NCI-H510A (cell line): ENCODE data around the gene HGFAC.

Experiments
- DNase-seq: peaks from one replicate; lab custom pipeline; 2025; lab: John Stamatoyannopoulos, UW

Gene HGFAC

DNA sequence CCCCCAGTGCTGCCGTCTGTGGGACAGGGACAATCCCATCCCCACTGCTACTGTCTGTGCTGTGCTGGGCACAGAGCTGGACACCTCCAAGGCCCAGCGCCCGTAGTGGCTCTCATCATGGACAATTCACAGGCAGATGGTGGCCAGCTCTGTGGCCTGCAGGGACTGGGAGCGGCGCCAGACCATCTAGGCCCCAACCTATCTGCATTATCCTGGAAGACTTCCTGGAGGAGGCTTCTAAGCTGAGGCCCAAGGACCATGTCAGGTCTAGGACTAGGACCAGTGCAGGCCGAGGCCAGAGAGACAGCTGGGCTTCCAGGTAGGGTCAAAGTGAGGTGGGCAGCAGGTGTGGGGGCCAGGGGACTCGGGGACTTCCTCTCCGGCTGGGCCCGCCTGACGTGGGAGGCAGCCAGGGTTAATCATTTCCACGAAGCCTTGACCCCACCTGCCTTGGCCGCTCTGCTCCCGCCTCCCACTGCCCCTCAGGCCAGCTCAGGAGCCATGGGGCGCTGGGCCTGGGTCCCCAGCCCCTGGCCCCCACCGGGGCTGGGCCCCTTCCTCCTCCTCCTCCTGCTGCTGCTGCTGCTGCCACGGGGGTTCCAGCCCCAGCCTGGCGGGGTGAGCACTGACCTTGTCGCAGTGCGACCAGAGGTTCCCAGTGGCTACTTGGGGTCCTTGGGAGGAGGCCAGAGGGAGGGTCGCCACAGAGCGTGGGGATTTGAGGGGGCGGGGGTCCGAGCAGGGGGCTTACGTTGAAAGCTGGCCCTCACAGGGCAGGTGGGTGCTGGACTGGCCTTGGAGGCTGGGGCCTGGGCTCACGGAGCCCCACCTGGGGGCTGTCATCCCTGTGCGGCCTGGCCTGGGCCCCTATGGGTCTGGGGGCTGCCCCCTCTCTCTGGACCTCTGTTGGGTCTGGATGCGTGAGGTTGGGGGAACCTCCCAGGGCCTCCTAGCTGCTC, at the start of gene HGFAC:
Gene HGFAC, plus strand, starts transcription at position 468 of the 959 bp plus-strand sequence. Its CDS starts 34 bp downstream, at position 502.
- no peak for DNase-seq

DNA sequence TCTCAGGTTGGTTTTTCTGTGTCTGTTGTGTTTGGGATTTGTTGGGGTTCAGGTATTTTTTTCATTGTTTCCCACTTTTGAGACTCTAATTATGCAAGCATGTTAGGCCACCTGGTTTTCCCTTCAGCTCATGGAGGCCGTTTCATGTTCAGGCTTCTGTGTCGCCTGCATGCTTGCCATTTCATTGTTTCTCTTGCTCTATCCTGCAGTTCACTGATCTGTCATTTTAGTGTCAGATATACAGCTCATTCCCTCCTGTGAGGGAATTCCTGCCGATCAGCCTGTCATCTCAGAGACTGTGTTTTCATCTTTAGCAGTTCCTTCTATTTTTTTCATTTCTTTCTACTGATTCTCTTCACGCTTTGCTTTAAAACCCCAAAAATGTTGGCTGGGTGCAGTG, 49.4 kb upstream of the HGFAC start:
- no peak for DNase-seq

DNA sequence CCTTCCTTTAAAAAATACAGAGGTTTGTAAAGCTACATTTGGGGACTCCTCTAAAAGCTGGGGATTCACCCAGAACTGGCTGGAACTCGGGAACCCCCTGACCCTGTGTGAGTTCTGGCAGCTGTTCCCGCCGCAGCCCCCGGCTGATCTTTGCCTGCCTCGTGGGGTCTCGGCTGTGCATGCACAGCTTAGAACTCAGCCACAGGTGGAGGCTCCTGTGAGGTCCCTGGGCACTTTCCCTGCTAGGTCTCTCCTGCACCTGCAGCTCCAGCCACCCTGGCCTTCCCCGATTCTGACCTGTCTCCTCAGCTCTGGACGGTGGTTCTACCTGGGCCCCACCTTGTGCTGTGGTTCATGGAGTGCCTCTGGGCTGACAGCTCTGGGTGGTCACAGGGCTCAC, 48.6 kb upstream of the HGFAC start:
- no peak for DNase-seq

DNA sequence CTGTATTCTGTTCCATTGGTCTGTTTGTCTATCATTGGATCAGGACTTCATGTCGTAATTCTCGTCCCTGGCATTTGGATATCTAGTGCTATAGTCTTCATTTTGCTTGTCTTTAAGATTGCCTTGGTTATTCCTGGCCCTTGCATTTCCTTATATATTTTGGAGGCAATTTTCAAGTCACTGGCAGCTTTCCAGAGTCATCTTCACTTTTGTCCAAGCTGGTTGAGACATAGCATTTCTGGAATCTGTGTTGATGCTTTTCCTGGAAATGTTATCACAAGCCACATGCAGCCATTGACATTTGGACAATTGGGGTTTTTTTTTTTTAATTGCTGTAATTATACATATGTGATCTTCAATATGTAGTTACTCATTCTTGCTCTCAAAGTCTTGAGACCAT, 45.2 kb upstream of the HGFAC start:
- no peak for DNase-seq

DNA sequence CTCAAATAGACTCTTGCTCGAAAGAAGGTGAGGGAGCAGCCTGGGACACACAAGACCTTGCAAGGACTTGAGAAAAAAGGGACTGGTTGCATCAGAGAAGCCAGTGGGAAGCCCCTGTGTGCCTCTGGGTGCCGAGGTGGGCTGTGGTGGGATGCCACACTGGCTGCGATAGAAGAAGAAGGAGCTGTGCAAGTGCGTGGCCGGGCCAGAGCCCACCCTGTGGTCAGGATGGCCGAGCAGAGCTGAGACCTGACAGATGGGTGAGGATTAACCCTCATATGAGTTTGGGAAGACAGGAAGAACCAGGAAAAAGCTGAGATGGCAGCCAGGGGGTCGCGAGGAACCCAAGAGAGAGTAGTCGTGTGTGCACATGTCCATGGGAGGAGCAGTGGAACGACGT, 44.6 kb upstream of the HGFAC start:
- no peak for DNase-seq

DNA sequence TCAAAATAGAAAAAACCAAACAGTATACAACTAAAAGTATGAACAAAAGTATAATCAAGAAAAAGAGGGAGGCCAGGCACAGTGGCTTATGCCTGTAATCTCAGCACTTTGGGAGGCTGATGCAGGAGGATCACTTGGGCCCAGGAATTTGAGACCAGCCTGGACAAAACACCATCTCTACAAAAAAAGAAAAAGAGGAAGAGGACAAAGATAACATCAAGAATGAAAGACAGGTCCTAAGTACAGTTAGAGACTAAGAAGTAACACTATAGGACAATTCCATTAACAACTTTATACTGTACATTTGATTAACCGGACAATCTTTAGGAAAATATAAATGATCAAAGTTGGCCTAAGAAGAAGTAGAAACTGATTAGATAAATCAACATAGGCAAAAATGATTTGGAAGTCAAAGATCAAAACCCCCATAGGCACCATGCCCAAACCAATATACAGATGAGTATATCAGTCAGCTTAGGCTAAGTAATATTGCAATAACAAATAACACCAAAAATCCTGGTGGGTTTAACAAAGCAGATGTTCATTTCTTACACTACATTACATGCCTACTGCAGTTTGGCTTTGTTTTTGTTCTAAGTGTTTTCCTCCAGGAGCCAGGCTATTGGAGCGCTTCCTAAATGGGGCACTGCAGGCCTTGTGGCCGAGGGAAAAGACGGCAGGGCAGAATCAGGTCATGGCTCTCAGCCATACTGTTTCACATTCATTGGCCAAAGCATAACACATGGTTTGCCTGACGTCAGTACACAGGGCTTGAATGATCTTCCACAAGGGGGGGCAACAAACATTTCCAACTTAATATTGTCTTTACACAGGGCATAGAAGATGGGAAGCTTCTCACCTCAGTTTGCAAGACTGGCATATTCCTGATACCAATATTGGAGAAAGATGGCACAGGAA, 42.2 kb upstream of the HGFAC start:
- DNase-seq: no peak

DNA sequence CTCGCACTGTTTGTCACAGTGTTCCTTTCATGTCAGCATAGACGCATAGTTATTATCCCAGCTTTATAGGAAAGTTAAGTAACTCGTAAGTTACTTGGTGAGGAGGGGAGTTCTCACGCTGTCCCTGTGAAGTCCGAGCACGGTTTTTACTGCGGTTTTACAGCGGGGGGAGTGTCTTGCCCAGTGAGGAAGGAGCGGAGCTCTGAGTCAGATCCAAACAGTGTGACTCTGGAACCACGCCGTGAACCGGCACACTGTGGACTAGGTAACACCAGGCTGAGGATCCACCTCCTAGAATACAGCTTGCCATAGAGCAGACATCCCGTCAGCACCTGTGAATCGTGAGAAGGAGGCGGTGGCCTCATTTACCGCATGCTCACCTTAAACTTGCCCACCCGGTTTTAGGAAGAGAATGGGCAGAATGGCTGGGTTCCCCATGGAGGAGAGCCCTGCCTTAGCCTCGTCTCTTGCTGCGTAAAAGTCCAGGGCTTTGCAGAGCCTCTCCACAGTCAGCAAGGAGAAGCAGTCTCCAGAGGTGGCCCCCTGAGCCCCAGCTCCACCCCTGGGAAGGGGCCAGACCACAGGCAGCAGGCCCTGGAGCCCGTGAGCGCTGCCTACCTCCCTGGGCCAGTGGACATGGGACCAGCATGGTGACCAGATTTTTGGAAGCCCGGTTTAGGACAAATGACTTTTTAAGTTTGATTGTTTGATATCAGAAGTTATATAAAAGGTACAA, 40.2 kb upstream of the HGFAC start:
- DNase-seq: no peak

DNA sequence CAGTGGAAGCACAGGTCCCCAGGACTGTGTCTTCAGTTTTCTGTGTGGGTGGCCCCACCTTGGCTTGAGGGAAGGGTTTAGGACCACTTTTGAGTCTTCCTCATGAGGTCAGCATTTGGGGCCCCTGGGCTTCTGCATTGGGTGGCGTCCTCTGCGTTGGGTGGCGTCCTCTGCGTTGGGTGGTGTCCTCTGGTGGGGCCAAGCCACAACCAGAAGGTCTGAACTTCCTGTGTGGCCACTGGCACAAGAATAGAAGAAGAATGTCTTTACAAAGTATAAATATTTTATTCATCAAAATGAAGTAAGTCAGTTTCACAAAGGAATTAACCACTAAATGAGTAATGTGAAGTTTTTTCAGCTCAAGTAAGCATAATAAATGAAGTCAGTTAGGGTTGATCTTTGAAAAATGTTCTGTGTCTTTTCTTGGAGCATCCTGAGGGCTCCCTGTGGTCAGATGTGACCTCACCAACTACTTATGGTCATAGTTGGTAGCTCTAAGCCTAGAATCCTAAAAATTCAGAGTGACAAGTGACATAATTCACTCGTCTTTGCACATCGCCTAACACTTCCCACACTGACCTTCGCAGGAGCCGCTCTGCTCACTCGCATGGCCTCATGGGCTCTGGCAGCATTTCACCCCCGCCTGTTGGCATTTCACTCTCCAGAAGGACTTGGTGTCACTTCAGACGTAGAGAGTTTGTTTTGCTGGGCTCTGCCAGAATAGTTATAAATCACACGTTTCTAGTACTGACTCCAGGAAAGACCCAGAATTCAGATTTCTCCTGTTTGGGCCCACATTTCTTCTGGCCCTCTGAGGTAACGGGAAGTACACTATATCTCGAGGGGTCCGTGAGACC, 39.0 kb upstream of the HGFAC start:
- no peak for DNase-seq

DNA sequence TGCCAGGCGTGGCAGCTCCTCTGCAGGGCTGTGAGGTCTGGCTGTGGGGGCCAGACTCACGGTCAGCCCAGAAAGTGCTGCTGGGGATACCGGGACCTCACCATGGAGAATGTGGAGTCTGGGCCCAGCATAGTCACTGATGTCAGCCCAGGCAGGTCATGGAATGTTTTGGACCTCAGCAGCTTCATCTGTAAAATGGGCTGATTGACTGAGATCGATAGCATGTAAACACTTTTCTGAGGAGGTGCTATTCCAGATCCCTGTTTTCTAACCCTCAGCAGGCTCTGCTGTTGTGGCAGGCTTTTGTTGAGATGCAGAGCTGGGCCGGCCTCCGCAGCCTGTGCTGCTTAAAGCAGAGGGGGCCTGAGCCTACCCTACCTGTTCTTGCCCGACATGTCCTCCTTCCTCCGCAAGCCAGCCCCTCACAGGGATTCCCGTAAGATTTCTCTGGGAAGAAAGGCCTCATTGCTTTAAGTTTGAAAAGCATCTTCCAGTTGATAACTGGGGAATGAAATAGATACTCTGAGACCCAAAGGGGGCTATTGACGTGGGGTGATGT, 38.3 kb upstream of the HGFAC start:
- DNase-seq: no peak

DNA sequence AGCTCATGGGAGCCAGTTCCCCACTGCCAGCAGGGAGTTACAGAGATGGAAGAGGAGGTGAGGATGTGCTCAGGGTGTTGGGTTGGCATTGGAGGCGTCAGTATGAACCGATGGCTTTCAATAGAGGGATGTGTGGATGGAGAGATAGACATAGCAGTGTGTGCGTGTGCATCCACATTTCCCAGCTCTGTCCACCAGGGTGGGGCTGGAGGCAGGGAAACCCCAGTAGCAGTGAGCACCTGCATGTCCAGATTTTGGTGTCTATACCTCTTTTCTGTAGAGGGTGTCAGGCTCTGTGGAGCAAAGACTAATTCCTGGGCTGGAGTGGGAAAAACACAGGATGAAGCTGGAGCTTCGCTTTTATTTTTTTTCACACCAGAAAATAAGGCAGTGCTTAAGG, 37.2 kb upstream of the HGFAC start:
- DNase-seq: no peak

DNA sequence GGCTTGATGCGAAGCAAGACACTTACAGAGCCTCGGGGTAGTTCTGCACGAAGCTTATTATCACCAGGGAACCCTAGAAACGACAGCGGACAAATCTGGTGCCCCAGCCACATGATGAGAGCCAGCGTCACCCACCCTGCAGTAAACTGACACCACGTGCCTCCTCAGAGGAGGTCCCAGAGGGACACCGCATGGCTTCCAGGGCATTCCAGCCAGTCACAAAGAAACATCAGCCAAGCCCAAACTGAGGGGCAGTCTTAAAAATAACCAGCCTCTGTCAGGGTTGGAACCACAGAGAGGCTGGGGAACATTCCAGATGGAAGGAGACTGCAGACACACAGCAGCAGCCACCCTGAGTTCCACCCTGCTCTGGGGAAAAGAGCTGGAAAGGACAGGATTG, 36.6 kb upstream of the HGFAC start:
- no peak for DNase-seq

DNA sequence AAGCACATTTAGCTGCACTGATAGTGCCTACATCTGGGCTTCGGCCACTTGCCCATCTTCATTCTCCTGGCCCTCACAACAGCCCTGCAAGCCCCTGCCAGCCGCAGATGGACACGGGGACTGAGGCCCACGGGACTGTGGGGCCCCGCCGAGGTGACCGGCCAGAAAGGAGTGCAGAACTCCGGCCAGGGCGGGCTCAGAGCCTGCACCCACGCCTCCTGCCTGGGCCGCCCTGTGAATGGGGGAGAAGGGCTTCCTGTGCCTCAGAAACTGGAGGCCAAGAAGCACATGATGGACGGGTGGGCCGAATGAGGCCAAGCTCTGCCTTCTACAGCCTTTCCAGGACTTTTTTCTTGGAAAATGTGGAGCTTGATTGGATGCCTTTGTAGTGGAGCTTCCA, 35.7 kb upstream of the HGFAC start:
- DNase-seq: no peak

DNA sequence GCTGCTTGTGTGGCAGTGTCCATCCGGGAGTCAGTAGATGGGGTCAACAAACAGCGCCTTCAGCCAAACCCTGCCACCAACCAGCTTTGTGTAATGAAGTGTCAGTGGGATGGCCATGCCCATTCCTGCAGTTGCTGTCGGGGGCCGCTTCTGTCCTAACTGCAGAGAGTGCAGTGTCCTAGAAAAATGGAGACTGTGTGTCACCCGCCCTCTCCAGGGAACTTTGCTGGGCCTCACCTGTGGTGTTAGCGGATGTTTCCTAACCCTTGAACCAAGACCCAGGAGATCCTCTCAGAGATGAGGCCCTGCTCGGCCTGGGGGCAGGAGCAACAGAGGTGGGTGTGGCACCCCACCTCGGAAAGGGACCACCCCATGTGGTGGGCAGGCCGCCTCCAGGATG, 35.3 kb upstream of the HGFAC start:
- no peak for DNase-seq

DNA sequence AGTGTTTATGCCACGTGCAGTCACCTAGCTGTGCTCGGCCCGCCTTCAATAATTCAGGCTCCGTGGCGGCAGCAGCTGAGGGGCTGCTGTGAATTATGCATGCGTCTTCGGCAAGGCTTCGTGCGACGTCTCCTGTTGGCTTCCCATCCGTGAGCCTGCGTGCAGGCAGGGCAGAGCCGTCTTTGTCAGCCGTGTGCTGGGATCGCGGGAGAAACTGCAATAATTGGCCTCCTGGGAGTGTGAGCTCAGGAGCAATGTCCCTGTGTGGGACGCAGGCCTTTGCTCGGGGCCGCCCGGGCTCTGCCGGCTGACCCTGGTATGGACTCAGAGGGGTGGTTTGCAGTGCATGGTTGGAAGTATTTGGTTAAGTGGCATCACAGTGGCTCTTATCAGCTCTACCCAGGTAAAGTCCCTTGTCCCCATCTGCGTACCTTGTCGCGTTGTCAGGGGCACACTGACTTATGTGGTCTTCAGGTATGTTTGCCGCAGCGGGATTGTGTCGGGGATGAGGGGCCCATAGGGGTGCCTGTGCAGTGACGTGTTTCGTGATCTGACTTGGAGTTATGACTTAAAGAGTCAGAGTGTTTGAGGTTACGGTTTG, 34.5 kb upstream of the HGFAC start:
- DNase-seq: no peak

DNA sequence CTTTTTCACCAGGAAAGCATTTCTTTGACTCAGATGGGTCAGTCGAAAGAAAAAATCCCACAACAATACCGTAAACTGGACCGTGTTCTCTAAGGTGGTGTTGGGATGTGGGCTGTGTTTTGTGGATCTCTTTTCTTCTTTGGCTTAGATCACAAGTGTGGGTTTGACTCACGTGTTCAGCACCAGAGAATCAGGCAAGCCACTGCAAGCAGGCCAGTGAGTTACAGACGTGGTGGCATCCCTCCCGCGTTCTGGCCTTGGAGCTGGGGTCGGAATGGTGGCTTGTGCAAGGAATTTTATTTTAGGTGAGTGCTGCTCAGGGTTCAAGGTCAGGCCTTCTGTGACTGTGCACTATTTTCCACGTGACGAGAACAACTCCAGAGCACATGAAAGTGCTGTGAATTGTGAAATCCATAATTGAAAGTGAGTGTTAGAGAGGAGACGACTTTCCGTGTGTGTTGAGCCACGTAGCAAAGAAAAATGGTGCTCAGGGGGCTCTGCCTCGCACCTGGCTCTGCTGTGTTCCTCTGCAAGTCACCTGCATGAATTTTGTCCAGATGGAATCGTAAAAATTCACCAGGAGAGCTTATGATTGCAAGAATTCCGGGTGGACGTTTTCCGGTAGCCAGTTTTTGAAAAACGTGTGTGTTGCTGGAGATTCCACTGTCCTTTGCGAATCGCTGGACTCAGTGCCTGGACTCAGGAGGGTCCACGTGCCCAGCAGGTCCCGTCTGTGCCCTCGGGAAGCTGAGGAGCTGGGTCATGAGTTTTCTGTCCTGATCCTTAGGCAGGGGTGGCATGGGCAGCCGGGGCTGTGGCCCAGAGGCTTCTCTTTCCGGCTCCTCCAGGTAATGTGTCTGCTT, 33.6 kb upstream of the HGFAC start:
- DNase-seq: no peak

DNA sequence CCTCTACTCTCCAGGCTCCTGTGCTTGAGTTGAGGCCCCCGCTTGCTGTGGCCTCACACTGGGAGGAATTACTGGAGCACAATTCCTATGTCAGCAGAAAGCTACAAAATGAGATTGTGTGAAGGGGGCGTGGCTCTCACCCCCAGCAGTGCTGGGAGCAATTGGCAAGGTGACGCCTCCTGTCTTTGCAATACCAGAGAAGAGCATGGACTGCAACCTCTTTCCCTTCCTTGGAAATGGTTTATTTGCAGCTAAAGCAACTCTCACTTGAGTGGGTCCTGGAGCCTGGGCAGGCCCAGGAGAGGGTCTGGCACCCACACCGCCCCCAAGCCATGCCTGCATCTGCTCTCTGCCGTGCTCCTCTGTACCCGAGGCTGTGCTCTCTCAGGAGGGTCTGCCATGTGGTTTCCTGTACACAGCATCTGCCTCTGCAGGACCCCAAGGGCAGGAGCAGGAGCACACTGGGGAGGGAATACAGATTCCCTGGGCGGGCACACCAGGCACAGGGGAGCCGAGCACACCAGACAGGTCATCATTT, 32.9 kb upstream of the HGFAC start:
- no peak for DNase-seq

DNA sequence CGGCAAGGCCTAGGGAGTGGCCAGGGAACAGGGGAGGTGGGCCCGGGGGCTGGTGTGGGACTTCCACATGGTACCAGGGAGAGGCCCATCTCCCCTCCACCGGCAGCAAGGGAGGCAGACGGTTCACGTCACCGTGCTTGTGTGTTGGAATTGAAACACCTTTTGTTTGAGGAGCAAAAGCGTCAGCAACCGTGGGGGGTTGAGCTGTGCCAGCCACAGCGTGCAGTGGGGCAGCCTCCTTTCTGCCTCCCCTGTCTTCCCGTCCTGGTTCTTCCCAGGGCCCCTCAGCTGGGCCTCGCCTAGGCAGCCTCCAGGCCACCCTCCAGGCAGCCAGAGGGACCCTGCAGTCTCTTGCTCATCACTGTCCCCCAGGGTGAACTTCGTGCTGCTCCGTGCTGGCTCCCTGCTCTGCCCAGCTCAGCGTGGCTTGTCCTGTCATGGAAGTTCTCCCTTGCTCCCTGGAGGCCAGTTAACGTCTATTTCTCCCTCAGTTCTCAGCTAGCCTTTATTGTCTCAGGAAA, 32.1 kb upstream of the HGFAC start:
- no peak for DNase-seq

DNA sequence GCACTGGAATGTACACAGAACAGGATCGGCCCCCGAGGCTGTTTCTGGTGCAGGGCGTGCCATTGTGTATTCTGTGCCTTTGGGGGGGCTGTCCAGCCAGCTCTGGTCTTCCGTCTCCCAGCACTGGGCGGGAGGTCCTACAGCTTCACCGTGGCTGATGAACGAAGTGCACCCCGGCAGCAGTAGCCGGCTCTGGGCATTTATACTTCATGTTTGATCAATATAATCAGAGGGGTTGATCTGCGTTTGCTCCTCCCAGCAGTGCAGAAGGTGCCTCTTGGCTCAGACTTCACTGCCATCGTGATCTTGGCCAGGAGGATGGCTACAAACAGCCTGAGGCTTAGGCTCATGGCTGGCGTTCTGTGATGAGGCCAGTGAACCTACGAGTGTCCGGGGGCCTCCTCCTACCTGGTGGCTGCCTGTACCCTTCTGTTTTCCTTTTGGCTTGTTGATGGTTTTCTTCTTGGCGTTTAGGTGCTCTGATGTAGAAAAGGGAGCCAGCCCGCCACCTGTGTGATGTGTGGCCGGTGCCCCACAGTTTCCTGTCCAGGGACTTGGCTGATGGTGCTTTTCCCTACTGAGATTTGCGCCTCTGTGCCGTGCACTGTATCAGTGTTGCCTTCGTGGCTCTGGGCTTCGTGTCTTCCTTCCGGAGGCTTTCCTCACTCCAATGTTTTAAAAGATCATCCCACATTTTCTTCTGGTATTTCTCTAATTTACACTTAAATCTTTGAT, 31.2 kb upstream of the HGFAC start:
- no peak for DNase-seq
